CD4-positive, CD25-positive, alpha-beta regulatory T cell (primary cell): ENCODE data around the gene GPS1. TPM values are rescaled to one million over a fixed set of nuclear protein-coding genes. Genes with fewer than 3 reads are reported as not detected.
A peak's percentile ranks its signal among the peaks of the same experiment; 100 is the strongest.

Experiments used
- ATAC-seq, 2 donors: fragments of 150-1000 bp; cut with Tn5 transposase; one replicate each; pipeline ENCODE4 v1.10.0; 2021; ENCODE audit warnings: low read depth in 2 of 2, moderate number of reproducible peaks in 2 of 2, moderate library complexity in 1 of 2
- DNase-seq, 3 donors: peaks; one replicate each; pipeline versions ENCODE4 v3.0.0 to v3.0.0-alpha.2; 2012 to 2022; ENCODE audit warnings: mixed read lengths in 1 of 3
- H3K27ac ChIP-seq: one replicate; pipeline ENCODE4 v1.7.0; 2013; ENCODE audit warnings: mild to moderate bottlenecking, low read length; ENCODE audit not compliant: insufficient read depth, poor library complexity, severe bottlenecking
- H3K27me3 ChIP-seq: one replicate; pipeline ENCODE4 v1.7.0; 2013; ENCODE audit warnings: low read length; ENCODE audit not compliant: control insufficient read depth, insufficient read depth
- H3K36me3 ChIP-seq: one replicate; pipeline ENCODE4 v1.7.0; 2013; ENCODE audit warnings: mild to moderate bottlenecking, low read length, moderate library complexity; ENCODE audit not compliant: control insufficient read depth, insufficient read depth
- H3K4me1 ChIP-seq: 2 replicates; pipeline ENCODE4 v1.7.0; 2013; ENCODE audit warnings: mild to moderate bottlenecking, low read length; ENCODE audit not compliant: insufficient read depth, control insufficient read depth, poor library complexity, severe bottlenecking
- H3K4me3 ChIP-seq: one replicate; pipeline ENCODE4 v1.7.0; 2013; ENCODE audit warnings: low read depth, mild to moderate bottlenecking, low read length, moderate library complexity
- H3K9me3 ChIP-seq, 2 experiments: 1 replicate in 1 of 2; 2 replicates in 1 of 2; pipeline ENCODE4 v1.7.0; 2013; ENCODE audit warnings: low read length in 2 of 2, mild to moderate bottlenecking in 1 of 2, moderate library complexity in 1 of 2; ENCODE audit not compliant: control insufficient read depth in 2 of 2
- H3K27ac Mint-ChIP-seq, 3 donors: one replicate each; pipeline ENCODE4 v1.8.0; 2020 to 2022; ENCODE audit warnings: mild to moderate bottlenecking in 3 of 3, mixed read lengths in 3 of 3, moderate library complexity in 2 of 3
- H3K27me3 Mint-ChIP-seq: one replicate; pipeline ENCODE4 v1.8.0; 2022; ENCODE audit warnings: mild to moderate bottlenecking, mixed read lengths
- H3K36me3 Mint-ChIP-seq: one replicate; pipeline ENCODE4 v1.8.0; 2020; ENCODE audit warnings: mixed read lengths
- H3K4me1 Mint-ChIP-seq, 4 donors: one replicate each; pipeline ENCODE4 v1.8.0; 2020 to 2022; ENCODE audit warnings: mixed read lengths in 4 of 4, mild to moderate bottlenecking in 1 of 4
- H3K4me3 Mint-ChIP-seq, 4 donors: one replicate each; pipeline ENCODE4 v1.8.0; 2020 to 2022; ENCODE audit warnings: mild to moderate bottlenecking in 4 of 4, mixed read lengths in 4 of 4, moderate library complexity in 3 of 4
- H3K9me3 Mint-ChIP-seq, 7 donors: one replicate each; pipeline ENCODE4 v1.8.0; 2020 to 2022; ENCODE audit warnings: mixed read lengths in 7 of 7, mild to moderate bottlenecking in 3 of 7, moderate library complexity in 2 of 7
- polyA plus RNA-seq, 4 donors: library from polyadenylated mRNA; unstranded; fragments of 300-500 nt; fragmentation: Illumina TruSeq; gene quantifications; one replicate each; pipeline ENCODE4 v1.2.3, GENCODE V29; 2021
- total RNA-seq: library from RNA; stranded (reverse); gene quantifications from one replicate; pipeline ENCODE4 v1.2.3, GENCODE V29; 2022

GPS1 gene
- total RNA-seq (87.5 TPM), polyA plus RNA-seq (100 to 1,000 TPM; 128 to 170 (median 162) TPM)

- Histone ChIP-seq H3K27me3 (no peaks in the 10 kb centered on the region), H3K4me3 (peak within 1 kb of the TSS; percentile 44), H3K9me3 (no peaks in the 10 kb centered on the region), H3K36me3 (peaks cover 15% of the 10 kb centered on the region), H3K4me1 (peaks cover 23% of the 10 kb centered on the region), H3K27ac (no peak within 1 kb of the TSS)
- H3K36me3 Mint-ChIP-seq = peaks cover 7% of the 10 kb centered on the region
- H3K4me3 Mint-ChIP-seq = peak within 1 kb of the TSS; percentile 47 to 86 (median 84)
- no peaks in the 10 kb centered on the region for H3K9me3 Mint-ChIP-seq
- H3K27ac Mint-ChIP-seq = peak within 1 kb of the TSS; percentile 75 to 92 (median 86)
- no peaks in the 10 kb centered on the region for H3K27me3 Mint-ChIP-seq
- ATAC-seq (peak; percentile 83 to 89), DNase-seq (peak; percentile 76 to 89 (median 78))
- H3K4me1 Mint-ChIP-seq = peaks cover 0 to 27% (median 6%) of the 10 kb centered on the region in 4 donors
Measured at GRCh38 chr17:82051776-82052637, at the start of gene GPS1, which contains the start of gene RFNG. Gene GPS1, plus strand, starts transcription at chr17:82051898. Its CDS starts 34 bp downstream, at chr17:82051932. Gene RFNG, minus strand, starts transcription at chr17:82051811. Its CDS starts 45 bp downstream, at chr17:82051766.

GRCh38 chr17:82003411-82004381 lies 48.0 kb upstream of the GPS1 start:
- Histone ChIP-seq H3K36me3 (no peaks in the 10 kb centered on the region), H3K27me3 (no peaks in the 10 kb centered on the region), H3K27ac (no peak overlapping the region), H3K4me1 (no peaks in the 10 kb centered on the region), H3K9me3 (no peaks in the 10 kb centered on the region), H3K4me3 (no peak overlapping the region)
- Mint-ChIP-seq H3K27me3 (no peaks in the 10 kb centered on the region), H3K9me3 (no peaks in the 10 kb centered on the region), H3K4me1 (no peaks in the 10 kb centered on the region), H3K36me3 (no peaks in the 10 kb centered on the region), H3K27ac (peak overlapping the region in 1 of 3 donors; percentile 26), H3K4me3 (no peak overlapping the region)
- no peak for DNase-seq
- ATAC-seq = no peak

GRCh38 chr17:82004517-82005455 lies 46.9 kb upstream of the GPS1 start:
- Mint-ChIP-seq H3K4me1 (no peaks in the 10 kb centered on the region), H3K4me3 (no peak overlapping the region), H3K27ac (no peak overlapping the region), H3K27me3 (no peaks in the 10 kb centered on the region), H3K36me3 (no peaks in the 10 kb centered on the region), H3K9me3 (no peaks in the 10 kb centered on the region)
- H3K36me3 ChIP-seq = no peaks in the 10 kb centered on the region
- H3K4me1 ChIP-seq = no peaks in the 10 kb centered on the region
- no peak overlapping the region for H3K4me3 ChIP-seq
- no peaks in the 10 kb centered on the region for H3K9me3 ChIP-seq
- no peaks in the 10 kb centered on the region for H3K27me3 ChIP-seq
- no peak overlapping the region for H3K27ac ChIP-seq
- no peak for DNase-seq
- no peak for ATAC-seq

- Mint-ChIP-seq H3K4me3 (no peak overlapping the region), H3K36me3 (no peaks in the 10 kb centered on the region), H3K27ac (no peak overlapping the region), H3K4me1 (no peaks in the 10 kb centered on the region), H3K9me3 (no peaks in the 10 kb centered on the region), H3K27me3 (no peaks in the 10 kb centered on the region)
- DNase-seq (no peak), ATAC-seq (no peak)
- H3K4me3 ChIP-seq = no peak overlapping the region
- H3K4me1 ChIP-seq = no peaks in the 10 kb centered on the region
- H3K9me3 ChIP-seq = no peaks in the 10 kb centered on the region
- H3K27me3 ChIP-seq = no peaks in the 10 kb centered on the region
- no peaks in the 10 kb centered on the region for H3K36me3 ChIP-seq
- H3K27ac ChIP-seq = no peak overlapping the region
Measured at GRCh38 chr17:82005701-82006348, 45.9 kb upstream of the GPS1 start.

GRCh38 chr17:82006468-82007227 lies 45.0 kb upstream of the GPS1 start:
- Mint-ChIP-seq H3K27me3 (no peaks in the 10 kb centered on the region), H3K36me3 (no peaks in the 10 kb centered on the region), H3K27ac (no peak overlapping the region), H3K4me3 (no peak overlapping the region), H3K9me3 (no peaks in the 10 kb centered on the region), H3K4me1 (no peaks in the 10 kb centered on the region)
- Histone ChIP-seq H3K4me3 (no peak overlapping the region), H3K36me3 (no peaks in the 10 kb centered on the region), H3K27me3 (no peaks in the 10 kb centered on the region), H3K9me3 (no peaks in the 10 kb centered on the region), H3K27ac (no peak overlapping the region), H3K4me1 (no peaks in the 10 kb centered on the region)
- DNase-seq (no peak), ATAC-seq (no peak)

- no peak overlapping the region for H3K4me3 ChIP-seq
- H3K9me3 ChIP-seq = no peaks in the 10 kb centered on the region
- ATAC-seq = no peak
- H3K27me3 ChIP-seq = no peaks in the 10 kb centered on the region
- no peak for DNase-seq
- Mint-ChIP-seq H3K27me3 (no peaks in the 10 kb centered on the region), H3K36me3 (no peaks in the 10 kb centered on the region), H3K4me3 (no peak overlapping the region), H3K9me3 (no peaks in the 10 kb centered on the region), H3K27ac (no peak overlapping the region), H3K4me1 (no peaks in the 10 kb centered on the region)
- H3K4me1 ChIP-seq = no peaks in the 10 kb centered on the region
- H3K27ac ChIP-seq = no peak overlapping the region
- no peaks in the 10 kb centered on the region for H3K36me3 ChIP-seq
Measured at GRCh38 chr17:82007228-82007494, 44.5 kb upstream of the GPS1 start.
